DND-41 (cell line): Measurements from ENCODE around the gene PSMF1.

Source experiments
- EZH2 ChIP-seq: IDR thresholded peaks from 3 replicates; pipeline ENCODE4 v1.6.1; 2012; ENCODE audit warnings: borderline replicate concordance, low read depth, mild to moderate bottlenecking, moderate library complexity, low read length, inconsistent platforms; ENCODE audit not compliant: severe bottlenecking
- TF ChIP-seq, protein P1 (sequence below): IDR thresholded peaks from 2 replicates; pipeline ENCODE4 v1.5.1; 2012; ENCODE audit warnings: borderline replicate concordance, low read length, moderate library complexity, mild to moderate bottlenecking; ENCODE audit not compliant: poor library complexity, severe bottlenecking; ENCODE audit errors: extremely low read depth

DNA sequence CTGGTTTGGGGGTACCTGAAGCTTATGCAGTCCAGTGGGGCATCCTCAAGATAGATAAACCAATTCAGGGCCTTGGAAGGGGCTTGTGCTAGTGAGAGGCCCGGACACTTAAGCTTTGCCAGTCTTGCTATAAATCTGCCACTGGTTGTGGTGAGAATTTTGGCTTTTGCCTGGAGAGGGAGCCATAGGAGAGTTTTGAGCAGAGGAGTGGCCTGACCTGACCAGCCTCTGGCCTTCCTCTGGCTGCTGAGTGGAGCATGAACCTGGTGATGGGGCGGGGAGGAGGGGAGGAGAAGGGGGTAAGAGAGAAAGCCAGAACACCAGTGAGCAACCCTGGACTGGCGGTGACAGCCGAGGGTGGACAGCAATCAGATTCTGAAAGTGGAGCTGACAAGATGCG, 59.3 kb downstream of the PSMF1 start:
- TF ChIP-seq, protein P1, sequence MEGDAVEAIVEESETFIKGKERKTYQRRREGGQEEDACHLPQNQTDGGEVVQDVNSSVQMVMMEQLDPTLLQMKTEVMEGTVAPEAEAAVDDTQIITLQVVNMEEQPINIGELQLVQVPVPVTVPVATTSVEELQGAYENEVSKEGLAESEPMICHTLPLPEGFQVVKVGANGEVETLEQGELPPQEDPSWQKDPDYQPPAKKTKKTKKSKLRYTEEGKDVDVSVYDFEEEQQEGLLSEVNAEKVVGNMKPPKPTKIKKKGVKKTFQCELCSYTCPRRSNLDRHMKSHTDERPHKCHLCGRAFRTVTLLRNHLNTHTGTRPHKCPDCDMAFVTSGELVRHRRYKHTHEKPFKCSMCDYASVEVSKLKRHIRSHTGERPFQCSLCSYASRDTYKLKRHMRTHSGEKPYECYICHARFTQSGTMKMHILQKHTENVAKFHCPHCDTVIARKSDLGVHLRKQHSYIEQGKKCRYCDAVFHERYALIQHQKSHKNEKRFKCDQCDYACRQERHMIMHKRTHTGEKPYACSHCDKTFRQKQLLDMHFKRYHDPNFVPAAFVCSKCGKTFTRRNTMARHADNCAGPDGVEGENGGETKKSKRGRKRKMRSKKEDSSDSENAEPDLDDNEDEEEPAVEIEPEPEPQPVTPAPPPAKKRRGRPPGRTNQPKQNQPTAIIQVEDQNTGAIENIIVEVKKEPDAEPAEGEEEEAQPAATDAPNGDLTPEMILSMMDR, result no peak
- TF ChIP-seq EZH2, result no peak
